Measurements from ENCODE around the gene STK17A.
"Not testable (repeated sequence)": the region's sequence is repeated elsewhere in the genome, so short reads cannot be mapped to it uniquely, and the experiment has no call there.

Gene STK17A

GRCh38 chr7:43569424-43569823 is 13.5 kb upstream of the STK17A start:
- DNase-seq: no peak

GRCh38 chr7:43570688-43571365 is 12.1 kb upstream of the STK17A start:
- DNase-seq: no peak

- DNase-seq: no peak
These were observed 10.3 kb upstream of the STK17A start for GRCh38 chr7:43572516-43573049.

- DNase-seq: not testable (repeated sequence)
These were observed 9.1 kb upstream of the STK17A start for GRCh38 chr7:43573832-43574231.

- DNase-seq: no peak
These were observed 7.4 kb upstream of the STK17A start for GRCh38 chr7:43575506-43575905.

- DNase-seq: no peak
These were observed 6.7 kb upstream of the STK17A start for GRCh38 chr7:43576241-43576640.

GRCh38 chr7:43577485-43577951 is 5.4 kb upstream of the STK17A start:
- no peak for DNase-seq

- DNase-seq: peak; percentile 74
These were observed 701 bp downstream of the STK17A start for GRCh38 chr7:43583424-43584194.

- DNase-seq: peak; percentile 37
These were observed 1.3 kb downstream of the STK17A start for GRCh38 chr7:43584195-43584586.

GRCh38 chr7:43584733-43585132 is 1.8 kb downstream of the STK17A start:
- not testable (repeated sequence) for DNase-seq

- DNase-seq: no peak
These were observed 2.7 kb downstream of the STK17A start for GRCh38 chr7:43585562-43585961.

- DNase-seq: no peak
These were observed 3.5 kb downstream of the STK17A start for GRCh38 chr7:43586251-43586900.

GRCh38 chr7:43588477-43589132 is 5.7 kb downstream of the STK17A start:
- DNase-seq: no peak

GRCh38 chr7:43589133-43589478 is 6.2 kb downstream of the STK17A start:
- DNase-seq: no peak

GRCh38 chr7:43589728-43590127 is 6.8 kb downstream of the STK17A start:
- no peak for DNase-seq

GRCh38 chr7:43590862-43591557 is 8.1 kb downstream of the STK17A start:
- no peak for DNase-seq

- DNase-seq: no peak
These were observed 8.8 kb downstream of the STK17A start for GRCh38 chr7:43591558-43592180.

- no peak for DNase-seq
These were observed 9.4 kb downstream of the STK17A start for GRCh38 chr7:43592326-43592725.

GRCh38 chr7:43593010-43593409 is 10.1 kb downstream of the STK17A start:
- no peak for DNase-seq

- DNase-seq: no peak
These were observed 11.1 kb downstream of the STK17A start for GRCh38 chr7:43594020-43594419.

- not testable (repeated sequence) for DNase-seq
These were observed 13.5 kb downstream of the STK17A start for GRCh38 chr7:43596426-43596825.

- DNase-seq: no peak
These were observed 17.1 kb downstream of the STK17A start for GRCh38 chr7:43600056-43600455.
